ENCODE results near the gene C5AR1. TPM values are rescaled to one million over a fixed set of nuclear protein-coding genes. Genes with fewer than 3 reads are reported as not detected.
A peak's percentile ranks its signal among the peaks of the same experiment; 100 is the strongest.
"Not testable (repeated sequence)": the region's sequence is repeated elsewhere in the genome, so short reads cannot be mapped to it uniquely, and the experiment has no call there.

Gene C5AR1
- total RNA-seq: 26.6 TPM
- 6.5 TPM for polyA plus RNA-seq (ENCODE audit: insufficient read depth, low read depth, low replicate concordance)
- long read RNA-seq, donor 1: 0 reads
- long read RNA-seq, donor 2, partial matches to known transcripts: 5 of 5 reads
- long read RNA-seq, donor 2, other reads (novel, unspliced or antisense): 0 of 5 reads
- long read RNA-seq, donor 3, partial matches to known transcripts: 5 of 6 reads
- long read RNA-seq, donor 3, other reads (novel, unspliced or antisense): 0 of 6 reads
- long read RNA-seq, donor 4: 0 reads
- long read RNA-seq, donor 5: 0 reads
- long read RNA-seq, donor 6: 0 reads
- long read RNA-seq, donor 7, partial matches to known transcripts: 0 of 5 reads
- long read RNA-seq, donor 7, other reads (novel, unspliced or antisense): 4 of 5 reads
- long read RNA-seq, donor 8: 0 reads
- long read RNA-seq, donor 9: 0 reads
- long read RNA-seq, donor 10: 0 reads

DNA sequence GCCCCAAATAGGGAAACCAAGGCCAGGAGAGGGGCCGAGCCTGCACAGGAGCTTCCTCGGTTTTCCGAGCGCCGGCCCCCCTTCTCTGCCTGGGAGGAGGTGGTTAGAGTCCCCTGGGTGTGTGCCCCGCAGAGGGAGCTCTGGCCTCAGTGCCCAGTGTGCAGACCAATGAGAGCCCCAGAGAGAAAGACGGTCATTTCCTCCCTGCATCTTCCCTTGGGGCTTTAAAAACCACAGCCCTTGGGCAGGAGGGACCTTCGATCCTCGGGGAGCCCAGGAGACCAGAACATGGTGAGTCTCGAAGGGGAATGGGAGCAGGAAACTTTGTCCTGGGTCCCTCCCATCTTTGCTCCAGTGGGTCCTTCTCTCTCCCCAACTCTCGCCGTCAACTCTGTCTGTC, at the start of gene C5AR1:
Gene C5AR1 (plus strand): TSS at position 254 of the 400 bp plus-strand sequence. CDS start 35 bp downstream, at position 289.
- H3K9ac ChIP-seq (ENCODE audit: low read length in 3 of 3): no peak within 1 kb of the TSS
- no peaks in the 10 kb centered on the region for H3K27me3 ChIP-seq (ENCODE audit: control insufficient read depth, insufficient read depth, low read length)
- intact Hi-C loops (cut with DNase I): no loop called here
- H3K4me3 ChIP-seq (ENCODE audit: low read length in 3 of 3): no peak within 1 kb of the TSS
- TF ChIP-seq, protein P1, sequence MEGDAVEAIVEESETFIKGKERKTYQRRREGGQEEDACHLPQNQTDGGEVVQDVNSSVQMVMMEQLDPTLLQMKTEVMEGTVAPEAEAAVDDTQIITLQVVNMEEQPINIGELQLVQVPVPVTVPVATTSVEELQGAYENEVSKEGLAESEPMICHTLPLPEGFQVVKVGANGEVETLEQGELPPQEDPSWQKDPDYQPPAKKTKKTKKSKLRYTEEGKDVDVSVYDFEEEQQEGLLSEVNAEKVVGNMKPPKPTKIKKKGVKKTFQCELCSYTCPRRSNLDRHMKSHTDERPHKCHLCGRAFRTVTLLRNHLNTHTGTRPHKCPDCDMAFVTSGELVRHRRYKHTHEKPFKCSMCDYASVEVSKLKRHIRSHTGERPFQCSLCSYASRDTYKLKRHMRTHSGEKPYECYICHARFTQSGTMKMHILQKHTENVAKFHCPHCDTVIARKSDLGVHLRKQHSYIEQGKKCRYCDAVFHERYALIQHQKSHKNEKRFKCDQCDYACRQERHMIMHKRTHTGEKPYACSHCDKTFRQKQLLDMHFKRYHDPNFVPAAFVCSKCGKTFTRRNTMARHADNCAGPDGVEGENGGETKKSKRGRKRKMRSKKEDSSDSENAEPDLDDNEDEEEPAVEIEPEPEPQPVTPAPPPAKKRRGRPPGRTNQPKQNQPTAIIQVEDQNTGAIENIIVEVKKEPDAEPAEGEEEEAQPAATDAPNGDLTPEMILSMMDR (IDR thresholded peaks at IDR 0.05; ENCODE audit: borderline replicate concordance, extremely low read depth, insufficient read depth): no peak
- FAIRE-seq (no peak), DNase-seq (no peak)
- H3K4me1 ChIP-seq (ENCODE audit: control insufficient read depth in 2 of 3, insufficient read depth in 2 of 3, low read depth in 1 of 3, low read length in 3 of 3): no peaks in the 10 kb centered on the region
- no peaks in the 10 kb centered on the region for H3K9me3 ChIP-seq (ENCODE audit: control insufficient read depth in 2 of 3, insufficient read depth in 1 of 3, low read length in 3 of 3)
- H3K36me3 ChIP-seq (ENCODE audit: control insufficient read depth in 2 of 3, insufficient read depth in 3 of 3, low read length in 3 of 3): no peaks in the 10 kb centered on the region
- H3K27ac ChIP-seq (ENCODE audit: low read depth in 2 of 2, low read length in 2 of 2): no peak within 1 kb of the TSS

DNA sequence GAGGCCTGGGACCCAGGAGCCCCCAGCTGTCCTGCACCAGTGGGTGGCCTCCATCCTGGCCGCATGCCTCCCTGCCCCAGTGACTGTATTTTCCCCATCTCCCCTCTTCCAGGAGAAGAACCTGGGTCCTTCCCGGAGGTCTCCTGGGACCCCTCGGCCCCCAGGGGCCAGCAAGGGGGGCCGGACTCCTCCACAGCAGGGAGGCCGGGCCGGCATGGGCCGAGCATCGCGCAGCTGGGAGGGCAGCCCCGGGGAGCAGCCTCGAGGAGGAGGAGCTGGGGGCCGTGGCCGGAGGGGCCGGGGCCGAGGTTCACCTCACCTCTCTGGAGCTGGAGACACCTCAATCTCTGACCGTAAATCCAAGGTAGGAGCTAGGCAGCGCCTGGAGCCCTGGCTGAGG, 49.2 kb upstream of the C5AR1 start:
- peaks cover 0 to 30% (median 17%) of the 10 kb centered on the region in 3 donors for H3K36me3 ChIP-seq (ENCODE audit: control insufficient read depth in 2 of 3, insufficient read depth in 3 of 3, low read length in 3 of 3)
- peaks cover 2 to 12% (median 8%) of the 10 kb centered on the region in 3 donors for H3K4me1 ChIP-seq (ENCODE audit: control insufficient read depth in 2 of 3, insufficient read depth in 2 of 3, low read depth in 1 of 3, low read length in 3 of 3)
- no peak overlapping the region for H3K9ac ChIP-seq (ENCODE audit: low read length in 3 of 3)
- H3K27me3 ChIP-seq (ENCODE audit: control insufficient read depth, insufficient read depth, low read length): no peaks in the 10 kb centered on the region
- DNase-seq (peak in 2 of 5 donors; percentile 45 to 80), FAIRE-seq (no peak)
- H3K27ac ChIP-seq (ENCODE audit: low read depth in 2 of 2, low read length in 2 of 2): no peak overlapping the region
- no peak overlapping the region for H3K4me3 ChIP-seq (ENCODE audit: low read length in 3 of 3)
- TF ChIP-seq, protein P1 (IDR thresholded peaks at IDR 0.05; ENCODE audit: borderline replicate concordance, extremely low read depth, insufficient read depth): no peak
- H3K9me3 ChIP-seq (ENCODE audit: control insufficient read depth in 2 of 3, insufficient read depth in 1 of 3, low read length in 3 of 3): no peaks in the 10 kb centered on the region
- intact Hi-C loops (cut with DNase I): no loop called here

DNA sequence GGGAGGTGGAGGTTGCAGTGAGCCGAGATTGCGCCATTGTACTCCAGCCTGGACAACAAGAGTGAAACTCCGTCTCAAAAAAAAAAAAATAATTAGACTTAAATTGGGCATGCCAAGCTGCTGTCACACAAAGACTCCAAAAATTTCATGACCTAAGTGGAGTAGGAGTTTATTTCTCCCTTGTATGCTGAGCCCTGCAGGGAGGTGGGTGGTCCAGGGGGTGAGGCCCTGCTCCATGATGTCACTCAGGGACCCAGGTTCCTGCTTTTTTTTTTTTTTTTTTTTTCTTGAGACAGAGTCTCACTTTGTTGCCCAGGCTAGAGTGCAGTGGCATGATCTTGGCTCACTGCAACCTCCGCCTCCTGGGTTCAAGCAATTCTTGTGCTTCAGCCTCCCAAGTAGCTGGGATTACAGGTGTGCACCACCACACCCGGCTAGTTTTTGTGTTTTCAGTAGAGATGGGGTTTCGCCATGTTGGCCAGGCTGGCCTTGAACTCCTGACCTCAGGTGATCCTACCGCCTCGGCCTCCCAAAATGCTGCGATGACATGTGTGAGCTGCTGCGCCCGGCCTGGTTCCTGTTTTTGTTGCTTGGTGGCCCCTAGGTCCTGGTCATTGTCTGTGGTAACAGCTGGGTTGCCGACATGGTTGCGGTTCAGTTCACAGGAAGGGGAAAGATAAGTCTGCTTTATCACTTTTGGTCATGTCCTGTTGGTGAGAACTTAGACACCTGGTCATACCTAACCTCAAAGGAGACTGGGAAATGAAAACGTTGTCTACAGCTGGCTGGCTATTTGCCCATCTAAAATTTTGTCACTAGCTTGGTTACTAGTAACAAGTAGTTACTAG, 47.5 kb upstream of the C5AR1 start:
- peak in 2 of 5 donors; percentile 35 to 75 for DNase-seq

DNA sequence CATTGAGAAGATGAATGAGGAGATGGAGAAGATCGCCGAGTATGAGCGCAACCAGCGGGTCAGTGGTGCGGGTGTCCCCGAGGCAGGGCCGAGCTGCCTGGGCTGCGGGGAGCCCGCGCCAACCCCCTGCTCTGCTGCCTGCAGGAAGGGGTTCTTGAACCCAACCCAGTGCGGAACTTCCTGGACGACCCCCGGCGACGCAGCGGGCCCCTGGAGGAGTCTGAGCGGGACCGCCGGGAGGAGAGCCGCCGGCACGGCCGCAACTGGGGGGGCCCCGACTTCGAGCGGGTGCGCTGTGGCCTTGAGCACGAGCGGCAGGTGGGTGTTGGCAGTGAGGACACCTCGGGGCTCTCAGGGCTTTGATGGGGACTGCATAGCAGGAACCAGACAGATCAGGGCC, 45.0 kb upstream of the C5AR1 start:
- peaks cover 0 to 36% (median 22%) of the 10 kb centered on the region in 3 donors for H3K36me3 ChIP-seq (ENCODE audit: control insufficient read depth in 2 of 3, insufficient read depth in 3 of 3, low read length in 3 of 3)
- H3K4me1 ChIP-seq (ENCODE audit: control insufficient read depth in 2 of 3, insufficient read depth in 2 of 3, low read depth in 1 of 3, low read length in 3 of 3): no peaks in the 10 kb centered on the region
- no peak overlapping the region for H3K9ac ChIP-seq (ENCODE audit: low read length in 3 of 3)
- FAIRE-seq: no peak
- H3K4me3 ChIP-seq (ENCODE audit: low read length in 3 of 3): no peak overlapping the region
- DNase-seq: peak in 2 of 5 donors; percentile 47 to 72
- TF ChIP-seq, protein P1 (IDR thresholded peaks at IDR 0.05; ENCODE audit: borderline replicate concordance, extremely low read depth, insufficient read depth): no peak
- H3K9me3 ChIP-seq (ENCODE audit: control insufficient read depth in 2 of 3, insufficient read depth in 1 of 3, low read length in 3 of 3): no peaks in the 10 kb centered on the region
- H3K27me3 ChIP-seq (ENCODE audit: control insufficient read depth, insufficient read depth, low read length): no peaks in the 10 kb centered on the region
- H3K27ac ChIP-seq (ENCODE audit: low read depth in 2 of 2, low read length in 2 of 2): no peak overlapping the region
- intact Hi-C loops (cut with DNase I): no loop called here

More for the DNA sequence above, 47.5 kb upstream of the C5AR1 start:
- H3K27ac ChIP-seq (ENCODE audit: low read depth in 2 of 2, low read length in 2 of 2); H3K4me3 ChIP-seq (ENCODE audit: low read length in 3 of 3); FAIRE-seq; H3K9me3 ChIP-seq (ENCODE audit: control insufficient read depth in 2 of 3, insufficient read depth in 1 of 3, low read length in 3 of 3); H3K9ac ChIP-seq (ENCODE audit: low read length in 3 of 3); H3K27me3 ChIP-seq (ENCODE audit: control insufficient read depth, insufficient read depth, low read length); intact Hi-C loops (cut with DNase I): not testable (repeated sequence)
- H3K36me3 ChIP-seq (ENCODE audit: control insufficient read depth in 2 of 3, insufficient read depth in 3 of 3, low read length in 3 of 3): peaks cover 0 to 38% (median 21%) of the 10 kb centered on the region in 3 donors
- H3K4me1 ChIP-seq (ENCODE audit: control insufficient read depth in 2 of 3, insufficient read depth in 2 of 3, low read depth in 1 of 3, low read length in 3 of 3): peaks cover 2 to 12% (median 8%) of the 10 kb centered on the region in 3 donors

Data from kidney (tissue), 22 donors.